Stimulated activated CD8-positive, alpha-beta memory T cell treated with anti-CD3 and anti-CD28 coated beads, Interleukin-12 subunit alpha, Interleukin-12 subunit beta, amount 100 ng/mL, for 24 hours (primary cell): Measurements from ENCODE around the gene ADGRV1.
"Not testable (repeated sequence)": the region's sequence is repeated elsewhere in the genome, so short reads cannot be mapped to it uniquely, and the experiment has no call there.

Experiments used
- DNase-seq: peaks from one replicate; pipeline ENCODE4 v3.0.0-alpha.2; 2020; ENCODE audit errors: extremely low read depth

Gene ADGRV1

GRCh38 chr5:90985341-90985740 is 426.7 kb downstream of the ADGRV1 start:
- DNase-seq: no peak

- DNase-seq: no peak
Observed at GRCh38 chr5:90987726-90988125, 429.1 kb downstream of the ADGRV1 start.

- no peak for DNase-seq
Observed at GRCh38 chr5:90991201-90991600, 432.6 kb downstream of the ADGRV1 start.

- DNase-seq: no peak
Observed at GRCh38 chr5:90994796-90995195, 436.2 kb downstream of the ADGRV1 start.

GRCh38 chr5:90996089-90996488 is 437.5 kb downstream of the ADGRV1 start:
- no peak for DNase-seq

GRCh38 chr5:90997082-90997481 is 438.5 kb downstream of the ADGRV1 start:
- no peak for DNase-seq

GRCh38 chr5:91000743-91001142 is 442.1 kb downstream of the ADGRV1 start:
- no peak for DNase-seq

GRCh38 chr5:91006713-91007112 is 448.1 kb downstream of the ADGRV1 start:
- no peak for DNase-seq

- no peak for DNase-seq
Observed at GRCh38 chr5:91007251-91007650, 448.7 kb downstream of the ADGRV1 start.

GRCh38 chr5:91007780-91008402 is 449.3 kb downstream of the ADGRV1 start:
- no peak for DNase-seq

GRCh38 chr5:91010090-91010489 is 451.5 kb downstream of the ADGRV1 start:
- DNase-seq: no peak

GRCh38 chr5:91011029-91011428 is 452.4 kb downstream of the ADGRV1 start:
- no peak for DNase-seq

- DNase-seq: not testable (repeated sequence)
Observed at GRCh38 chr5:91012867-91013266, 454.3 kb downstream of the ADGRV1 start.

GRCh38 chr5:91016322-91016721 is 457.7 kb downstream of the ADGRV1 start:
- DNase-seq: no peak

- DNase-seq: no peak
Observed at GRCh38 chr5:91016954-91017700, 458.5 kb downstream of the ADGRV1 start.

GRCh38 chr5:91018200-91018599 is 459.6 kb downstream of the ADGRV1 start:
- no peak for DNase-seq

- DNase-seq: no peak
Observed at GRCh38 chr5:91018712-91019371, 460.2 kb downstream of the ADGRV1 start.

- no peak for DNase-seq
Observed at GRCh38 chr5:91020065-91020800, 461.6 kb downstream of the ADGRV1 start.

- DNase-seq: no peak
Observed at GRCh38 chr5:91022518-91022917, 463.9 kb downstream of the ADGRV1 start.

GRCh38 chr5:91024206-91024605 is 465.6 kb downstream of the ADGRV1 start:
- no peak for DNase-seq

GRCh38 chr5:91024727-91025126 is 466.1 kb downstream of the ADGRV1 start:
- no peak for DNase-seq

GRCh38 chr5:91025449-91025848 is 466.9 kb downstream of the ADGRV1 start:
- DNase-seq: no peak
